ENCODE measurements around the gene SLC35A3. TPM values are rescaled to one million over a fixed set of nuclear protein-coding genes. Genes with fewer than 3 reads are reported as not detected.
A peak's percentile ranks its signal among the peaks of the same experiment; 100 is the strongest.

The SLC35A3 gene
- total and polyA plus RNA-seq, 10 of the 15 experiments (the other 5 are each of a cell fraction or from before 2014, with no cell fraction given) = 3.6 to 24.3 (median 15.4) TPM

GRCh38 chr1:99970713-99971255, 988 bp downstream of the SLC35A3 start:
- in situ Hi-C loops (cut with MboI) = no loop called here
- TF ChIP-seq PRDM15 (CRISPR knock-in tag; IDR thresholded peaks at IDR 0.05) (no peak), CEBPZ (IDR thresholded peaks at IDR 0.05; ENCODE audit: low read depth, low read length) (no peak), JUNB (IDR thresholded peaks at IDR 0.05) (no peak), ZNF217 (IDR thresholded peaks at IDR 0.05) (no peak), BACH1 (IDR thresholded peaks at IDR 0.05; ENCODE audit: borderline replicate concordance) (no peak), ETV6 (conservative IDR thresholded peaks at IDR 0.05 in 1 of 2, IDR thresholded peaks at IDR 0.05 in 1 of 2; ENCODE audit: borderline replicate concordance in 1 of 2, low read depth in 1 of 2) (no peak), USF1 (IDR thresholded peaks at IDR 0.05; ENCODE audit: borderline replicate concordance, extremely low read length, insufficient read depth, low read depth, low read length) (no peak), ATF7 (IDR thresholded peaks at IDR 0.05; ENCODE audit: low read depth) (no peak), SIN3A (IDR thresholded peaks at IDR 0.05; ENCODE audit: low read depth, low read length) (no peak), BCL3 (IDR thresholded peaks at IDR 0.05; ENCODE audit: borderline replicate concordance, insufficient read depth, low read depth, low read length, poor library complexity, severe bottlenecking) (no peak)

More at GRCh38 chr1:99970713-99971255, 988 bp downstream of the SLC35A3 start:
- ChIA-PET POLR2A (interaction anchor here (0.7 to 1.5 kb wide), 2 partner anchors 67 to 279 kb away, joined by 3 read pairs; partner anchors contain the start of gene DBT), CTCF (interaction anchor here (1.3 kb wide), 1 partner anchor 490 kb away, joined by 3 read pairs; no protein-coding TSS in a partner anchor), SMC1A (ENCODE audit: uncharacterized antibody, unreplicated experiment) (interaction anchor here (0.6 to 1.3 kb wide), 4 partner anchors 50 to 94 kb away, joined by 3 to 5 read pairs (median 4); no protein-coding TSS in a partner anchor), RAD21 (ENCODE audit: unreplicated experiment) (interaction anchor here (1.1 to 2.0 kb wide), 5 partner anchors 62 to 162 kb away, joined by 3 to 10 read pairs (median 3); partner anchors contain the start of genes SASS6 and TRMT13)
- H3K36me3 ChIP-seq (ENCODE audit: control insufficient read depth in 2 of 2, insufficient read depth in 2 of 2, low read length in 1 of 2) = peaks cover 0 to 3% of the 10 kb centered on the region in 2 experiments; a peak in 1 of 4 replicates
- peak overlapping the region; percentile 91 for H3K4me2 ChIP-seq (ENCODE audit: control insufficient read depth, insufficient read depth)
- no peaks in the 10 kb centered on the region for H3K27me3 ChIP-seq (replicated peaks in 1 of 2; ENCODE audit: control insufficient read depth in 2 of 2, insufficient read depth in 2 of 2, low read length in 1 of 2)
- peak overlapping the region; percentile 95 for H2AFZ ChIP-seq (ENCODE audit: control insufficient read depth, low read depth, low read length)
- H3K4me3 ChIP-seq = peak overlapping the region; percentile 92
- 55% methylated on average over 7 of the region's 7 CpGs for WGBS (ENCODE audit: insufficient coverage, insufficient replicate concordance, low lambda C conversion rate, missing lambda C conversion rate)
- no peaks in the 10 kb centered on the region for H4K20me1 ChIP-seq (ENCODE audit: control insufficient read depth, insufficient read depth)
- intact Hi-C loops (cut with micrococcal nuclease; ENCODE audit: unreplicated experiment) = loop anchor here (5.0 kb wide), 1 partner anchor 67 kb away; a partner anchor contains a TSS
- FAIRE-seq (no peak), ATAC-seq (no peak), DNase-seq (ENCODE audit: low read depth, low spot score) (no peak)
- peaks cover 30% of the 10 kb centered on the region for H3K79me2 ChIP-seq (ENCODE audit: control insufficient read depth, insufficient read depth, low read length)
- H3K9me3 ChIP-seq (replicated peaks; ENCODE audit: control insufficient read depth, insufficient read depth, low read length) = no peaks in the 10 kb centered on the region
- no TSS peak for BruUV-seq (replicated peaks)
- peak overlapping the region; percentile 68 for H3K27ac ChIP-seq (ENCODE audit: control insufficient read depth, insufficient read depth)
- H3K4me1 ChIP-seq (ENCODE audit: control insufficient read depth, insufficient read depth, low read length) = no peaks in the 10 kb centered on the region
- peak overlapping the region; percentile 79 for H3K9ac ChIP-seq (ENCODE audit: control insufficient read depth, insufficient read depth, low read length)
